ENCODE data around the gene NRCAM.

- TF ChIP-seq CTCF (IDR thresholded peaks at IDR 0.05; ENCODE audit: low read length) (no peak), EZH2 (optimal IDR thresholded peaks at IDR 0.05; ENCODE audit: low read depth, low read length) (no peak)
These were observed 1.9 kb downstream of the NRCAM start for GRCh38 chr7:108454317-108454673.

Measured in MM.1S (cell line).